ENCODE results near the gene PLAC1. TPM values are rescaled to one million over a fixed set of nuclear protein-coding genes. Genes with fewer than 3 reads are reported as not detected.

Gene PLAC1
- polyA plus RNA-seq, 1 donor from 2014 or later: not detected

- Histone ChIP-seq H4K20me1 (ENCODE audit: insufficient read depth) (no peaks in the 10 kb centered on the region), H3K79me2 (replicated peaks; ENCODE audit: insufficient read depth, low read length) (no peaks in the 10 kb centered on the region), H3K9me2 (ENCODE audit: insufficient read depth, low read length) (no peaks in the 10 kb centered on the region), H3K9me3 (ENCODE audit: low read length) (no peaks in the 10 kb centered on the region), H3K36me3 (ENCODE audit: insufficient read depth, low read length) (no peaks in the 10 kb centered on the region), H3K27ac (ENCODE audit: low read length) (no peak overlapping the region), H3F3A (ENCODE audit: insufficient read depth, low read length, poor library complexity, severe bottlenecking) (no peaks in the 10 kb centered on the region), H3K9ac (ENCODE audit: low read length) (no peak overlapping the region), H3K4me2 (ENCODE audit: low read length) (no peak overlapping the region), H2AFZ (ENCODE audit: low read depth, low read length) (no peak overlapping the region), H3K27me3 (ENCODE audit: insufficient read depth, low read depth, low read length) (no peaks in the 10 kb centered on the region), H3K4me3 (ENCODE audit: low read length) (no peak overlapping the region)
- TF ChIP-seq EP300 (conservative IDR thresholded peaks at IDR 0.05; ENCODE audit: poor library complexity, severe bottlenecking) (no peak), RAD21 (conservative IDR thresholded peaks at IDR 0.05) (no peak), SMC3 (conservative IDR thresholded peaks at IDR 0.05; ENCODE audit: poor library complexity) (no peak), CTCF (IDR thresholded peaks at IDR 0.05; ENCODE audit: poor library complexity, severe bottlenecking) (no peak), EZH2 (IDR thresholded peaks at IDR 0.05; ENCODE audit: borderline replicate concordance, insufficient read depth, low read length, poor library complexity, severe bottlenecking) (no peak), POLR2AphosphoS5 (IDR thresholded peaks at IDR 0.05) (no peak), TAF1 (IDR thresholded peaks at IDR 0.05; ENCODE audit: low read depth) (no peak), REST (IDR thresholded peaks at IDR 0.05; ENCODE audit: borderline replicate concordance) (no peak), MXI1 (conservative IDR thresholded peaks at IDR 0.05; ENCODE audit: poor library complexity, severe bottlenecking) (no peak)
These were observed 57.0 kb downstream of the PLAC1 start for GRCh38 chrX:134601240-134601765.

- Histone ChIP-seq H3K4me3 (ENCODE audit: low read length) (no peak overlapping the region), H3K36me3 (ENCODE audit: insufficient read depth, low read length) (no peaks in the 10 kb centered on the region), H3F3A (ENCODE audit: insufficient read depth, low read length, poor library complexity, severe bottlenecking) (no peaks in the 10 kb centered on the region), H3K27me3 (ENCODE audit: insufficient read depth, low read depth, low read length) (no peaks in the 10 kb centered on the region), H3K9ac (ENCODE audit: low read length) (no peak overlapping the region), H3K27ac (ENCODE audit: low read length) (no peak overlapping the region), H2AFZ (ENCODE audit: low read depth, low read length) (no peak overlapping the region), H3K79me2 (replicated peaks; ENCODE audit: insufficient read depth, low read length) (no peaks in the 10 kb centered on the region), H3K4me2 (ENCODE audit: low read length) (no peak overlapping the region), H3K9me3 (ENCODE audit: low read length) (no peaks in the 10 kb centered on the region), H4K20me1 (ENCODE audit: insufficient read depth) (no peaks in the 10 kb centered on the region), H3K9me2 (ENCODE audit: insufficient read depth, low read length) (no peaks in the 10 kb centered on the region)
- TF ChIP-seq SMC3 (conservative IDR thresholded peaks at IDR 0.05; ENCODE audit: poor library complexity) (no peak), EZH2 (IDR thresholded peaks at IDR 0.05; ENCODE audit: borderline replicate concordance, insufficient read depth, low read length, poor library complexity, severe bottlenecking) (no peak), POLR2AphosphoS5 (IDR thresholded peaks at IDR 0.05) (no peak), CTCF (IDR thresholded peaks at IDR 0.05; ENCODE audit: poor library complexity, severe bottlenecking) (no peak), MXI1 (conservative IDR thresholded peaks at IDR 0.05; ENCODE audit: poor library complexity, severe bottlenecking) (no peak), REST (IDR thresholded peaks at IDR 0.05; ENCODE audit: borderline replicate concordance) (no peak), TAF1 (IDR thresholded peaks at IDR 0.05; ENCODE audit: low read depth) (no peak), RAD21 (conservative IDR thresholded peaks at IDR 0.05) (no peak), EP300 (conservative IDR thresholded peaks at IDR 0.05; ENCODE audit: poor library complexity, severe bottlenecking) (no peak)
These were observed 57.6 kb downstream of the PLAC1 start for GRCh38 chrX:134600714-134601113.
